Activated naive CD4-positive, alpha-beta T cell treated with anti-CD3 and anti-CD28 coated beads, Interleukin-2, amount 10 ng/mL, durations not matched to agents 7 days and 5 days (primary cell): ENCODE data around the gene UGT1A4.

ENCODE experiments used
- CTCF ChIA-PET: fragments of 350-600 bp; sonication (Branson Sonifier 250); formaldehyde crosslinking; loops from one replicate; lab custom pipeline; 2021; ENCODE audit warnings: antibody characterized with exemption; lab: Charles Lee
- DNase-seq: peaks from one replicate; pipeline ENCODE4 v3.0.0-alpha.2; 2020
- H3K27ac Mint-ChIP-seq: one replicate; pipeline ENCODE4 v1.8.0; 2021; ENCODE audit warnings: mild to moderate bottlenecking, moderate library complexity, mixed read lengths
- H3K27me3 Mint-ChIP-seq: one replicate; pipeline ENCODE4 v1.8.0; 2021; ENCODE audit warnings: mild to moderate bottlenecking, mixed read lengths
- H3K36me3 Mint-ChIP-seq: one replicate; pipeline ENCODE4 v1.8.0; 2021; ENCODE audit warnings: mixed read lengths
- H3K4me1 Mint-ChIP-seq: one replicate; pipeline ENCODE4 v1.8.0; 2021; ENCODE audit warnings: mixed read lengths
- H3K4me3 Mint-ChIP-seq: one replicate; pipeline ENCODE4 v1.8.0; 2021; ENCODE audit warnings: mild to moderate bottlenecking, moderate library complexity, mixed read lengths
- H3K9me3 Mint-ChIP-seq: one replicate; pipeline ENCODE4 v1.8.0; 2021; ENCODE audit warnings: mixed read lengths

UGT1A4 gene

DNA sequence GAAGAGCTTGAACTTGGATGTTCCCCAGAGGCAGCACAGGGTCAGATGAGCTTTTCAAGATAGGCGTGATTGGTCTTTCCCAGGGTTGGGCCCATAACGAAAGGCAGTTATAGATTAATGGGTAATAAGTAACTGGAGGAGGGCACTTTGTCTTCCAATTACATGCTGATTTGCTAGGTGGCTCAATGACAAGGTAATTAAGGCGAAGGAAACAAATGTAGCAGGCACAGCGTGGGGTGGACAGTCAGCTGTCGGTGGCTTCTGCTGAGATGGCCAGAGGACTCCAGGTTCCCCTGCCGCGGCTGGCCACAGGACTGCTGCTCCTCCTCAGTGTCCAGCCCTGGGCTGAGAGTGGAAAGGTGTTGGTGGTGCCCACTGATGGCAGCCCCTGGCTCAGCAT, at the start of gene UGT1A4:
Gene UGT1A4 (plus strand): TSS at position 185 of the 400 bp plus-strand sequence. CDS start 85 bp downstream, at position 270.
- CTCF ChIA-PET: no interaction called here
- H3K36me3 Mint-ChIP-seq: no peaks in the 10 kb centered on the region

DNA sequence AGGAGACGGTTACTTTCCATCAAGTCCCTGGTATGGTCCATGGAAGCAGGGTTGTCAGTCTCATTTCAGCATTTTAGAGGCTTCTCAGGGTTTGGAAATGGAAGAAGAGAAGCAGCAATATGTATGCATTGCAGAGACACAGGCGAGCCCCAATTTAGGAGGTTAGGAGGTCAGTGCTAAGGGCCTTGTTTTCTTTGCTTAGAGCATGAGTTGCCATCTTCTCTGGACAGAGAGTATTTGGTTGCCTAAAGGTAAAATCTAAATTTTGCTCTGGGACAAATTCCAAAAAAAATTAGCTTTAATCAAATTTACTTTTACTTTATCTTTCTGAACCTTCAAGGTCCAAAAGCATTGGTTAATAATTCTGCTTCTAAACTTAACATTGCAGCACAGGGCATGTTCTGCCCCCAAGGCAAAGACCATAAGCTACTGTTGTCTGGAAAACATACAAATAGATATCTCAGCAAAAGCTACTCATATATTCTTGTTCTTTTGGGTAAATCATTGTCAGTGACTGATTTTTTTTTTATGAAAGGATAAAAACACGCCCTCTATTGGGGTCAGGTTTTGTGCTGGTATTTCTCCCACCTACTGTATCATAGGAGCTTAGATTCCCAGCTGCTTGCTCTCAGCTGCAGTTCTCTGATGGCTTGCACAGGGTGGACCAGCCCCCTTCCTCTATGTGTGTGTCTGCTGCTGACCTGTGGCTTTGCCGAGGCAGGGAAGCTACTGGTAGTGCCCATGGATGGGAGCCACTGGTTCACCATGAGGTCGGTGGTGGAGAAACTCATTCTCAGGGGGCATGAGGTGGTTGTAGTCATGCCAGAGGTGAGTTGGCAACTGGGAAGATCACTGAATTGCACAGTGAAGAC, 47.0 kb upstream of the UGT1A4 start, which contains the start of gene UGT1A9:
Gene UGT1A9 (plus strand): TSS at position 609 of the 872 bp plus-strand sequence. CDS start 37 bp downstream, at position 646.
- H3K36me3 Mint-ChIP-seq: no peaks in the 10 kb centered on the region
- no peak for DNase-seq
- no peak within 1 kb of the TSS for H3K27ac Mint-ChIP-seq
- CTCF ChIA-PET: no interaction called here
- no peaks in the 10 kb centered on the region for H3K9me3 Mint-ChIP-seq
- H3K4me1 Mint-ChIP-seq: no peaks in the 10 kb centered on the region
- peaks cover 10% of the 10 kb centered on the region for H3K27me3 Mint-ChIP-seq
- H3K4me3 Mint-ChIP-seq: no peak within 1 kb of the TSS

More for the DNA sequence above, at the start of gene UGT1A4:
- Mint-ChIP-seq H3K9me3 (no peaks in the 10 kb centered on the region), H3K4me3 (no peak within 1 kb of the TSS), H3K27ac (no peak within 1 kb of the TSS), H3K27me3 (peaks cover 6% of the 10 kb centered on the region), H3K4me1 (peaks cover 4% of the 10 kb centered on the region)
- no peak for DNase-seq

DNA sequence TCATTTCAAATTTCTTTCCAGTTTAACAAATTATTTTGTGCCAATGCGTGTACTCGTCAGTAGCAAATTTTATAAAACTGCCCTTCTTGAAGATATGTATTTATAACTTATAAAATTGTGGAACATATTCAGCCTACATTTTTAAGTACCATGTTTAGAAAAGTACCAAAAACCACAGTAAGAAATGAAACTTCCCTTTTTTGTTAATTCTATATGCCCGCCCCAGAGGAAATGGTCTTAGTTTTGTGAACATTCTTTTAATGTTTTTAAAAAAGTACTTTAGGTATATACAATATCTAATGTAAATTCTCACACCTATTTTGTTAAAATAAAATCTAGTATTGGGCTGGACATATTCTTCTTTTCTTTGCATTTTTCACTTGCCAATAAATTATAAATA, 45.6 kb upstream of the UGT1A4 start:
- no peak for DNase-seq
- H3K27ac Mint-ChIP-seq: no peak overlapping the region
- peaks cover 10% of the 10 kb centered on the region for H3K27me3 Mint-ChIP-seq
- H3K36me3 Mint-ChIP-seq: no peaks in the 10 kb centered on the region
- CTCF ChIA-PET: no interaction called here
- no peak overlapping the region for H3K4me3 Mint-ChIP-seq
- H3K4me1 Mint-ChIP-seq: no peaks in the 10 kb centered on the region
- H3K9me3 Mint-ChIP-seq: no peaks in the 10 kb centered on the region

DNA sequence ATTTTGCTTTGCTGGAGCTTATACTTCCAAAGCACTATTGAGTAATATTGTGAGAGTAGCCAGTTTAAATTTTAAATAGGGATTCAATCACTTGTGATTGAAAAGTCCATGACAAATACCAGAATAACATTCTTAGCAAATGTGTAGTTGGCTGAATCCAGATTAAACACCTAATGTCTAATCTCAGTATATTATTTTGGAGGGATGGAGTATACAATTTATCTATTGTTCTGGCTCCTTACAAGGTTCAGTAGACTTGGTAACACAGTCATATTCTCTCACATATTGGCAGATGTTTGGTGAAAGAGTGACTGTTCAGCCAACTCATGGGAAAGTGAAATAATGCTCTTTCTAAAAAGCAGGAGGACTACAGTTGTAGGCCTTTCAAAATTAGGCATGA, 44.6 kb upstream of the UGT1A4 start:
- peaks cover 10% of the 10 kb centered on the region for H3K27me3 Mint-ChIP-seq
- no peaks in the 10 kb centered on the region for H3K36me3 Mint-ChIP-seq
- DNase-seq: no peak
- no peak overlapping the region for H3K4me3 Mint-ChIP-seq
- no peaks in the 10 kb centered on the region for H3K4me1 Mint-ChIP-seq
- CTCF ChIA-PET: no interaction called here
- H3K27ac Mint-ChIP-seq: no peak overlapping the region
- H3K9me3 Mint-ChIP-seq: no peaks in the 10 kb centered on the region

DNA sequence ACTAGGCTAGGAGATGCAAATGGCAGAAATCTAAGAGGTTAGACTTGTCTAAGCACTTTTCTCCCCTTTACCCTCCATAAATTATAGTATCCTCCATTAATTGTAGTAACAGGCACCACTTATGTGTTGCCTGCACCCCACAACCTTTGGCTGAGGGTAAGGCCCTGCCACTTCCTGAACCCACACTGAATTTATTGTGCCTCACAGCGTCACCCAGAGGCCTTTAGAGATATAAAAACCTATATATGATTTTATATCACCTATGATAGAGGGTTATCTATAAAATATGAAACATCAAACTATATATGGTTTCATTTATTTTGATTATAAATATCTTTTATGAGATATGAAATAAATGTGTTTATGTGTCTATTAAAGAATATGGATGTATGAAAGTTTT, 44.2 kb upstream of the UGT1A4 start:
- DNase-seq: no peak
- CTCF ChIA-PET: no interaction called here
- Mint-ChIP-seq H3K4me1 (no peaks in the 10 kb centered on the region), H3K4me3 (no peak overlapping the region), H3K9me3 (no peaks in the 10 kb centered on the region), H3K27ac (no peak overlapping the region), H3K36me3 (no peaks in the 10 kb centered on the region), H3K27me3 (peaks cover 10% of the 10 kb centered on the region)

DNA sequence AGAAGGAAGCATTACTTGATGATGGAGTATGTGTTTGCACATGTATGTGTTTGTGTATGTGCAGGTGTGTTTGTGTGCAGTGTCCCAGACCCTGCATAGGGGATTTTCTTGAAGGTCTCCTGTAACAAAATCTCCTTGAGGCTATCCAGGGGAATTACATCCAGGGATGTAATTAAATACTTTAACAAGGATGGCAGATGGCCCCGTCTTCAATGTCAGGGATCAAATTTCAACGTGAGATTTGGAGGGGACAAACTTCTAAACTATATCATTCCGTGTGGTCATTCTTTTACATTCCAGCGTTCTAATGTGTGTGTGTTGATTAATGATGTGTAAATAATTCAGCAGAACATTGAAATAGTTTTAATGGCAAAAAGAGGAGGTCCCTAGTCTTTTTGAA, 43.5 kb upstream of the UGT1A4 start:
- CTCF ChIA-PET: no interaction called here
- Mint-ChIP-seq H3K4me3 (no peak overlapping the region), H3K27ac (no peak overlapping the region), H3K27me3 (peaks cover 10% of the 10 kb centered on the region), H3K36me3 (no peaks in the 10 kb centered on the region), H3K9me3 (no peaks in the 10 kb centered on the region), H3K4me1 (no peaks in the 10 kb centered on the region)
- no peak for DNase-seq

DNA sequence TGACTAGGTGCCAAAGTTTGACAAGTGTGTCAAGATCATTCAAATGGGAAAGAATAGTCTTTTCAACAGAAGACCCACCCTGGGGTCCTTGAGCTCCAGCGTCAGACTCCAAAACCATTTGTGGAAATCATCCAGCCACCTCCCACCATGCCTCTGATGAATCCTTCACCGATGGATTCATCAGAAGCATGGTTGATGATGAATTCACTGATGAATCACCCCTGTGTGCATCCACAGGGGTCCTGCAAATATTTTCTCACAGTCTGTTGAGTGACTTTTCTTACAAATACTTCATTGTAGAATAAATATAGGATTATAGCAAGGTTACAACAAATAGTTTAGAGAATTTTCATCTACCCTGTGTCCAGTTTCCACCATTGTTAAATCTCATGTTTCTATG, 42.5 kb upstream of the UGT1A4 start:
- Mint-ChIP-seq H3K27ac (no peak overlapping the region), H3K27me3 (peaks cover 10% of the 10 kb centered on the region), H3K9me3 (no peaks in the 10 kb centered on the region), H3K4me3 (no peak overlapping the region), H3K4me1 (no peaks in the 10 kb centered on the region), H3K36me3 (no peaks in the 10 kb centered on the region)
- DNase-seq: no peak
- CTCF ChIA-PET: no interaction called here

DNA sequence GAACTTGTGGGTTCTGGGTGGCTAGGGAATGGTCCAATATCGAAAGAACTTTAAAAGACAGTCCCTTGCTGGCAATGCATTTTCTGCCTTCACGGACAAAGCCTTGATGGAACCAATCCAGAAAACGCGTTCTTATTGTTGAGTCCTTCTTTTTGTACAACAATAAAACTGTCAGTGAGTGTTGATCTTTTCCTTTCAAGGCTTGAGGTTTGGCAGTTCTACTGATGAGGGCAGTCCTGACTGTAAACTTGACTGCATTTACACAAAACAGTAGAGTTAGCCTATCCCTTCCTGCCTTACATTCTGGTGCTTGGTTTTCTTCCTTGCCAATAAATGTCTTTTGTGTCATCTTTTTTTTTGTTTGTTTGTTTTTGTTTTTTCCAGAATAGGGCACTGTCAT, 39.3 kb upstream of the UGT1A4 start:
- H3K27me3 Mint-ChIP-seq: peaks cover 3% of the 10 kb centered on the region
- DNase-seq: no peak

DNA sequence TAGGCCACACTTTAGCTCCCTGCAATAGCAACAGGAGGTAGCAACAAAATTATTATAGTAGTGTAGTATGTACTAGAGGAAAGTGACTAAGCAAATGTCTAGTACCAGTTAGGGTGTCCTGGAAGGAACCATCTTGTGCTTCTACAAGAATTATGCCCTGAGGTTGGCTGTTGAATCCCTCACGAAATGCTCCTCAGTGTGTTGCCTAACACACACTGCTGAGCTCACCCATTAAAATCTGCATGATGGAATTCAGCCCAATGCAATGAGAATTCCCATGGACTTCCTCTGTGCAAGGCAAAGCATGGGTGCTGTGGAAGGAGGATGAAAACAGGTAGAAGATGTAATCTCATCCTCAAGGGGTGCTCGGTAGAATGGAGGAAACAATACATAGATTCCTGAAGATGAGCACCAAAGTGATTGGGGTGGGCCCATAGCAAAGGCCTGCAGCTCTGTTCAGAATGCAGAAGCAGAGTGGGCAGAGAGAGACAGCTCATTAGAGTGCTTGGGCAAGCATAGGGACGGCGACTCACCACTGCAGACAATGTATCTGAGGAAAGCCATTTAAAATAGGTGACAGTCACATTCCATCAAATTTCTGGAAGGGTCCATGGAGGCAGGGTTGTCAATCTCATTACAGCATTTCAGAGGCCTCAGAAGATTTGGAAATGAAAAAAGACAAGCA, 38.0 kb upstream of the UGT1A4 start:
- Mint-ChIP-seq H3K4me1 (no peaks in the 10 kb centered on the region), H3K27ac (no peak overlapping the region), H3K9me3 (no peaks in the 10 kb centered on the region), H3K36me3 (no peaks in the 10 kb centered on the region), H3K27me3 (peaks cover 3% of the 10 kb centered on the region), H3K4me3 (no peak overlapping the region)
- no peak for DNase-seq
- CTCF ChIA-PET: no interaction called here

More for the DNA sequence above, 39.3 kb upstream of the UGT1A4 start:
- H3K27ac Mint-ChIP-seq: no peak overlapping the region
- CTCF ChIA-PET: no interaction called here
- H3K4me1 Mint-ChIP-seq: no peaks in the 10 kb centered on the region
- H3K36me3 Mint-ChIP-seq: no peaks in the 10 kb centered on the region
- H3K9me3 Mint-ChIP-seq: no peaks in the 10 kb centered on the region
- H3K4me3 Mint-ChIP-seq: no peak overlapping the region

DNA sequence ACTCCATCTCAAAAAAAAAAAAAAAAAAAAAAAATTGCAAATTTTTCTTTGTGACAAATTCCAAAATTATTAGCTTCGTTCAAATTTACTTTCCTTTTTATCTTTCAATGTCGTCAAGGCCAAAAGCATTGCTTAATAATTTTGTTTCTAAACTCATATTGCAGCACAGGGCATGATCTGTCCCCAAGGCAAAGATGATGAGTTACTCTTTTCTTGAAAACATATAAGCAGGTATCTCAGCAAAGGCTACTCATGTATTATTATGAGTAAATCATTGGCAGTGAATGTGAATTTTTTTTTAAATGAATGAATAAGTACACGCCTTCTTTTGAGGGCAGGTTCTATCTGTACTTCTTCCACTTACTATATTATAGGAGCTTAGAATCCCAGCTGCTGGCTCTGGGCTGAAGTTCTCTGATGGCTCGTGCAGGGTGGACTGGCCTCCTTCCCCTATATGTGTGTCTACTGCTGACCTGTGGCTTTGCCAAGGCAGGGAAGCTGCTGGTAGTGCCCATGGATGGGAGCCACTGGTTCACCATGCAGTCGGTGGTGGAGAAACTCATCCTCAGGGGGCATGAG, 36.9 kb upstream of the UGT1A4 start, which contains the start of gene UGT1A7:
Gene UGT1A7 (plus strand): TSS at position 381 of the 579 bp plus-strand sequence. CDS start 37 bp downstream, at position 418.
- H3K27ac Mint-ChIP-seq: no peak within 1 kb of the TSS
- no peak within 1 kb of the TSS for H3K4me3 Mint-ChIP-seq
- CTCF ChIA-PET: interaction anchor here (0.6 kb wide), 1 partner anchor 28 kb away, joined by 3 read pairs; no protein-coding TSS in a partner anchor
- H3K36me3 Mint-ChIP-seq: no peaks in the 10 kb centered on the region
- H3K4me1 Mint-ChIP-seq: no peaks in the 10 kb centered on the region
- H3K9me3 Mint-ChIP-seq: no peaks in the 10 kb centered on the region
- no peak for DNase-seq
- peaks cover 5% of the 10 kb centered on the region for H3K27me3 Mint-ChIP-seq

DNA sequence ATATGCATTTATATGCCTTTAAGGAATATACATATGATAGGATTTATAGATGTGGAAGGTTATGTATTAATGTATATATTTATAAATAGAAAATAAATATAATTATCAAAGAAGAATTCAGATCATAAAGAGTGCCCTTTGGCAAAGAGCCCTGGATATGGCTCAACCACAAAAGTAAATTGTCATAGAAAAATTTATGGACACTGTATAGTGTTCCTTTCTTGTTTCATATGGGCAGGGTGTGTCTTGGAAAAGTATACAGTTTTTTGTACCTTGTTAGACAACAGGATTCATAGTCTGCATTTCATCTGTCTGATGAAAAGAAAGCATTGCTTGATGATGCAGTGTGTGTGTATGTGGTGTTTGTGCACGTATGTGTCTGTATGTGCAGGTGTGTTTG, 33.9 kb upstream of the UGT1A4 start:
- Mint-ChIP-seq H3K27me3 (peaks cover 13% of the 10 kb centered on the region), H3K27ac (no peak overlapping the region), H3K36me3 (no peaks in the 10 kb centered on the region), H3K4me1 (no peaks in the 10 kb centered on the region), H3K9me3 (no peaks in the 10 kb centered on the region), H3K4me3 (no peak overlapping the region)
- CTCF ChIA-PET: no interaction called here
- no peak for DNase-seq

DNA sequence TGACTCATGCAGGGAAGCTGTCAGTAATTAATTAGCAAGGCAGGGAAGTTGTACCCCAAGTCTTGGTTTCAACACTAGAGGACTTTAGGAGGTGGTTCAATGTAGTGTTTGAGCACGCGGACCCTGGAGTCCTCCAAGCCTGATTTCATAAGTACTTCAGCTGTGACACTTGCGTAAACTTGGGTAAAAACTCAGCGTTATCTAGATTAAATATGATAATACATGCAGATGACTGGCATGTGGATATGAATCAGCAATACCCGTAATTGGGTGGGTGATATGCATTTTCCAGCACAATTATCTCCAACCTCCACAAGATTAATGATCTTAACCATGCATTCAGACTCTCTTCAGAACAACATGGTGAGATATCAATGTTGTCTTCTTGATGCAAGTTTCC, 31.6 kb upstream of the UGT1A4 start:
- no peaks in the 10 kb centered on the region for H3K36me3 Mint-ChIP-seq
- no peak overlapping the region for H3K4me3 Mint-ChIP-seq
- no peaks in the 10 kb centered on the region for H3K9me3 Mint-ChIP-seq
- H3K4me1 Mint-ChIP-seq: no peaks in the 10 kb centered on the region
- H3K27me3 Mint-ChIP-seq: peaks cover 24% of the 10 kb centered on the region
- CTCF ChIA-PET: no interaction called here
- H3K27ac Mint-ChIP-seq: no peak overlapping the region
- no peak for DNase-seq

DNA sequence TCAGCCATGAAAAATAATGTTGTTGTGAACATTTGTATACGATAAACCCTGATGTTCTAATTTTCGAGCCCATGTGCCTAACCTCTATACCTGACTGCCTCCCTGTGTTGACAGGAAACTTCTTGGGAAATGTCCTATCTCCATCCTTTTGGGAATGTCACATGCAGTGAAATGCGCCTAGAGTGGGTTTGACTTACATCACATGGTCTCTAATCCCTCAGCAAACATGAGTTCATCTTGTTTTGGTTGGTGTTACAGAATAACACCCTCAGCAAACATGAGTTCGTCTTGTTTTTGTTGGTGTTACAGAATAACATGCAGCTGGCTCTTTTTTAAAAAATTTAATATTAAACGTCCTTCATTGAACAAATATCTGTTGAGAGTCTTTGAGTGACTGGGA, 30.2 kb upstream of the UGT1A4 start:
- Mint-ChIP-seq H3K4me3 (no peak overlapping the region), H3K36me3 (no peaks in the 10 kb centered on the region), H3K4me1 (no peaks in the 10 kb centered on the region), H3K27ac (no peak overlapping the region), H3K9me3 (no peaks in the 10 kb centered on the region), H3K27me3 (peaks cover 24% of the 10 kb centered on the region)
- no peak for DNase-seq
- CTCF ChIA-PET: no interaction called here

DNA sequence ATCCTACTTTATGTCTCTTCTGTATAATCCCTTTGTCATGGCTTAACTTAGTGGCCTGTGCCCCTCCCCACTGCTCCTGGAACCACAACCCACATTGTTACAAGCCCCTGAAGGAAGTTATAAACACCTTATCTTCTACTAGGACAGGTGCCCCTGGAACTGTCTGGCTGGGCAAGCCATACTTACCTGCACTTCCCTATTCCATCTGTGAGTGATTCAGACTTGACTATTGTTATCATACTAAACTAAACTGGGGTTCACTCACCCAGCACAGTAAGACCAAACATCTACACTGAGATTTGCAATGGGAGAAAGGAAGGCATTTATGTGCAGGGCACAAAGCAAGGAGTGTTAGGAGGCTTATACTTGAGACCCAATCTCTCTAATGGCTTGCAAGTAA, 29.5 kb upstream of the UGT1A4 start:
- H3K27ac Mint-ChIP-seq: no peak overlapping the region

More for the DNA sequence above, 29.5 kb upstream of the UGT1A4 start:
- no peaks in the 10 kb centered on the region for H3K4me1 Mint-ChIP-seq
- H3K27me3 Mint-ChIP-seq: peaks cover 28% of the 10 kb centered on the region
- H3K9me3 Mint-ChIP-seq: no peaks in the 10 kb centered on the region
- no peak overlapping the region for H3K4me3 Mint-ChIP-seq
- CTCF ChIA-PET: no interaction called here
- H3K36me3 Mint-ChIP-seq: no peaks in the 10 kb centered on the region
- no peak for DNase-seq
